Measurements from ENCODE around the gene LCE5A. TPM values are rescaled to one million over a fixed set of nuclear protein-coding genes. Genes with fewer than 3 reads are reported as not detected.

Gene LCE5A, protein sequence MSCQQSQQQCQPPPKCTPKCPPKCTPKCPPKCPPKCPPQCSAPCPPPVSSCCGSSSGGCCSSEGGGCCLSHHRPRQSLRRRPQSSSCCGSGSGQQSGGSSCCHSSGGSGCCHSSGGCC
- not detected in 2 replicates for total RNA-seq
- polyA plus RNA-seq: not detected in 2 replicates

- H3K36me3 ChIP-seq (replicated peaks; ENCODE audit: insufficient read depth, low read depth): no peaks in the 10 kb centered on the region
- no peaks in the 10 kb centered on the region for H3K4me1 ChIP-seq (ENCODE audit: insufficient read depth)
- H3K4me2 ChIP-seq: no peak within 1 kb of the TSS
- H4K20me1 ChIP-seq (ENCODE audit: insufficient read depth, poor library complexity, severe bottlenecking): no peaks in the 10 kb centered on the region
- H3K9me3 ChIP-seq (ENCODE audit: low read depth): no peaks in the 10 kb centered on the region
- H3K9me2 ChIP-seq (replicated peaks; ENCODE audit: insufficient read depth): no peaks in the 10 kb centered on the region
- TF ChIP-seq EZH2 (IDR thresholded peaks at IDR 0.05; ENCODE audit: borderline replicate concordance) (no peak), EZH2phosphoT487 (IDR thresholded peaks at IDR 0.05; ENCODE audit: low read depth, severe bottlenecking, unreplicated experiment) (no peak)
- TF ChIP-seq, protein P1, sequence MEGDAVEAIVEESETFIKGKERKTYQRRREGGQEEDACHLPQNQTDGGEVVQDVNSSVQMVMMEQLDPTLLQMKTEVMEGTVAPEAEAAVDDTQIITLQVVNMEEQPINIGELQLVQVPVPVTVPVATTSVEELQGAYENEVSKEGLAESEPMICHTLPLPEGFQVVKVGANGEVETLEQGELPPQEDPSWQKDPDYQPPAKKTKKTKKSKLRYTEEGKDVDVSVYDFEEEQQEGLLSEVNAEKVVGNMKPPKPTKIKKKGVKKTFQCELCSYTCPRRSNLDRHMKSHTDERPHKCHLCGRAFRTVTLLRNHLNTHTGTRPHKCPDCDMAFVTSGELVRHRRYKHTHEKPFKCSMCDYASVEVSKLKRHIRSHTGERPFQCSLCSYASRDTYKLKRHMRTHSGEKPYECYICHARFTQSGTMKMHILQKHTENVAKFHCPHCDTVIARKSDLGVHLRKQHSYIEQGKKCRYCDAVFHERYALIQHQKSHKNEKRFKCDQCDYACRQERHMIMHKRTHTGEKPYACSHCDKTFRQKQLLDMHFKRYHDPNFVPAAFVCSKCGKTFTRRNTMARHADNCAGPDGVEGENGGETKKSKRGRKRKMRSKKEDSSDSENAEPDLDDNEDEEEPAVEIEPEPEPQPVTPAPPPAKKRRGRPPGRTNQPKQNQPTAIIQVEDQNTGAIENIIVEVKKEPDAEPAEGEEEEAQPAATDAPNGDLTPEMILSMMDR (IDR thresholded peaks at IDR 0.05; ENCODE audit: poor library complexity): no peak
- H3K79me2 ChIP-seq: no peaks in the 10 kb centered on the region
- no peak for DNase-seq (ENCODE audit: low spot score)
- H3K27ac ChIP-seq: no peak within 1 kb of the TSS
- no peak within 1 kb of the TSS for H3K4me3 ChIP-seq
- WGBS (ENCODE audit: low lambda C conversion rate, missing lambda C conversion rate): 84% methylated on average over 3 of the region's 3 CpGs
- H2AFZ ChIP-seq: no peak within 1 kb of the TSS
- no peaks in the 10 kb centered on the region for H3K27me3 ChIP-seq
Measured at GRCh38 chr1:152510503-152510902, at the start of gene LCE5A. Gene LCE5A (plus strand): TSS chr1:152510803. CDS start chr1:152511535, 732 bp downstream.

DNA sequence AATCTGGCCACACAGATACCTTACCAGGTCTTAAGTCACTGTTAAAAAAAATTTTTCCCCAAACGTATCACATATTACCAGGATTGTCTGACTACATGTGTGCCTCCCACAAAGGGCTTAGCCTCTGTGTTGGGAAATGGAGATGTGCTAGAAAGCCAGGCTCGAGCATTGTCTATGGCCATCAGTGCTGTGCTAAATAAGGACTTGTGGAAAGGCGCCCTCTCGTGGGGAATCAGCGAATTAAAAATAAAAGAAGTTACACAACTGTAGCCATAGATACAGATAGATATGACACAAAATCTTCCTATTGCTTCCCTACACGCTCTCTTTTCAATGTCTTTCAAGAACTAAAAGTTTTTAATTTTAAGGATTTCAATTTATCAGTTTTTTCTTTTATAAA lies 49.1 kb upstream of the LCE5A start:
- no peak overlapping the region for H3K27ac ChIP-seq
- no peak for TF ChIP-seq EZH2phosphoT487 (IDR thresholded peaks at IDR 0.05; ENCODE audit: low read depth, severe bottlenecking, unreplicated experiment)
- TF ChIP-seq, protein P1 (IDR thresholded peaks at IDR 0.05; ENCODE audit: poor library complexity): peak; percentile 8
- H3K9me2 ChIP-seq (replicated peaks; ENCODE audit: insufficient read depth): no peaks in the 10 kb centered on the region
- WGBS (ENCODE audit: low lambda C conversion rate, missing lambda C conversion rate): 21% methylated on average over 6 of the region's 6 CpGs
- H3K4me2 ChIP-seq: no peak overlapping the region
- DNase-seq (ENCODE audit: low spot score): no peak
- H4K20me1 ChIP-seq (ENCODE audit: insufficient read depth, poor library complexity, severe bottlenecking): no peaks in the 10 kb centered on the region
- H3K9me3 ChIP-seq (ENCODE audit: low read depth): no peaks in the 10 kb centered on the region
- no peak overlapping the region for H3K4me3 ChIP-seq
- no peaks in the 10 kb centered on the region for H3K79me2 ChIP-seq
- H3K27me3 ChIP-seq: no peaks in the 10 kb centered on the region
- no peak overlapping the region for H2AFZ ChIP-seq
- H3K36me3 ChIP-seq (replicated peaks; ENCODE audit: insufficient read depth, low read depth): no peaks in the 10 kb centered on the region
- no peaks in the 10 kb centered on the region for H3K4me1 ChIP-seq (ENCODE audit: insufficient read depth)

GRCh38 chr1:152462636-152463035 lies 48.0 kb upstream of the LCE5A start:
- no peak for TF ChIP-seq EZH2phosphoT487 (IDR thresholded peaks at IDR 0.05; ENCODE audit: low read depth, severe bottlenecking, unreplicated experiment)
- H3K36me3 ChIP-seq (replicated peaks; ENCODE audit: insufficient read depth, low read depth): no peaks in the 10 kb centered on the region
- H2AFZ ChIP-seq: no peak overlapping the region
- H3K4me1 ChIP-seq (ENCODE audit: insufficient read depth): no peaks in the 10 kb centered on the region
- H3K9me2 ChIP-seq (replicated peaks; ENCODE audit: insufficient read depth): no peaks in the 10 kb centered on the region
- H3K27ac ChIP-seq: no peak overlapping the region
- no peak overlapping the region for H3K4me2 ChIP-seq
- H3K79me2 ChIP-seq: no peaks in the 10 kb centered on the region
- H4K20me1 ChIP-seq (ENCODE audit: insufficient read depth, poor library complexity, severe bottlenecking): no peaks in the 10 kb centered on the region
- no peaks in the 10 kb centered on the region for H3K9me3 ChIP-seq (ENCODE audit: low read depth)
- WGBS (ENCODE audit: low lambda C conversion rate, missing lambda C conversion rate): 95% methylated on average over 25 of the region's 26 CpGs
- H3K4me3 ChIP-seq: no peak overlapping the region
- no peaks in the 10 kb centered on the region for H3K27me3 ChIP-seq
- no peak for DNase-seq (ENCODE audit: low spot score)

- Histone ChIP-seq H3K4me3 (no peak overlapping the region), H2AFZ (no peak overlapping the region), H3K4me2 (no peak overlapping the region), H3K27ac (no peak overlapping the region), H3K9me2 (replicated peaks; ENCODE audit: insufficient read depth) (no peaks in the 10 kb centered on the region), H3K27me3 (no peaks in the 10 kb centered on the region), H3K79me2 (no peaks in the 10 kb centered on the region), H3K36me3 (replicated peaks; ENCODE audit: insufficient read depth, low read depth) (no peaks in the 10 kb centered on the region), H4K20me1 (ENCODE audit: insufficient read depth, poor library complexity, severe bottlenecking) (no peaks in the 10 kb centered on the region), H3K4me1 (ENCODE audit: insufficient read depth) (no peaks in the 10 kb centered on the region), H3K9me3 (ENCODE audit: low read depth) (peaks cover 5% of the 10 kb centered on the region)
- DNase-seq (ENCODE audit: low spot score): no peak
- TF ChIP-seq EZH2phosphoT487 (IDR thresholded peaks at IDR 0.05; ENCODE audit: low read depth, severe bottlenecking, unreplicated experiment): no peak
- TF ChIP-seq EZH2 (IDR thresholded peaks at IDR 0.05; ENCODE audit: borderline replicate concordance): no peak
- TF ChIP-seq, protein P1 (IDR thresholded peaks at IDR 0.05; ENCODE audit: poor library complexity): no peak
- 58% methylated on average over 1 of the region's 1 CpG for WGBS (ENCODE audit: low lambda C conversion rate, missing lambda C conversion rate)
Measured at GRCh38 chr1:152466217-152466616, 44.4 kb upstream of the LCE5A start.
